ENCODE data around the gene CDC42BPA. TPM values are rescaled to one million over a fixed set of nuclear protein-coding genes. Genes with fewer than 3 reads are reported as not detected.

CDC42BPA gene
- total and polyA plus RNA-seq, 2 of the 8 experiments (the other 6 are each of a cell fraction or from before 2014, with no cell fraction given): 7.1 to 28.5 TPM

GRCh38 chr1:227066999-227067398 is 251.3 kb downstream of the CDC42BPA start:
- Histone ChIP-seq H3K23me2 (ENCODE audit: low read depth, low read length) (no peaks in the 10 kb centered on the region), H3K79me2 (ENCODE audit: control insufficient read depth in 1 of 2, insufficient read depth in 2 of 2, low read length in 2 of 2) (no peaks in the 10 kb centered on the region), H2AFZ (ENCODE audit: low read length) (no peak overlapping the region), H2AK5ac (ENCODE audit: low read depth, low read length) (no peak overlapping the region), H3K27ac (ENCODE audit: low read depth, low read length) (no peak overlapping the region), H2BK15ac (ENCODE audit: low read length) (no peak overlapping the region), H3K4me3 (ENCODE audit: extremely low read depth in 1 of 4, insufficient read depth in 2 of 4, low read depth in 3 of 4, low read length in 4 of 4) (no peak overlapping the region), H2BK120ac (replicated peaks; ENCODE audit: low read depth, low read length) (no peak overlapping the region), H4K20me1 (replicated peaks in 1 of 2; ENCODE audit: control insufficient read depth in 1 of 2, insufficient read depth in 2 of 2, low read length in 2 of 2) (no peaks in the 10 kb centered on the region), H3K36me3 (ENCODE audit: control insufficient read depth in 2 of 4, insufficient read depth in 4 of 4, low read length in 3 of 4) (peaks cover 0 to 11% (median 2%) of the 10 kb centered on the region in 4 experiments; a peak in 3 of 8 replicates), H4K91ac (replicated peaks; ENCODE audit: insufficient read length, low read length) (no peak overlapping the region), H3K4ac (replicated peaks; ENCODE audit: insufficient read length, low read depth, low read length) (no peak overlapping the region), H2BK5ac (ENCODE audit: low read depth, low read length) (no peak overlapping the region), H4K8ac (ENCODE audit: extremely low read depth, insufficient read depth, low read length) (no peak overlapping the region), H4K5ac (ENCODE audit: insufficient read length, low read depth, low read length) (no peak overlapping the region), H3K4me2 (ENCODE audit: insufficient read depth in 1 of 2, low read depth in 2 of 2, low read length in 2 of 2) (no peak overlapping the region), H3K56ac (replicated peaks; ENCODE audit: insufficient read length, low read depth, low read length) (no peak overlapping the region), H3K9me3 (ENCODE audit: insufficient read depth in 2 of 2, low read depth in 1 of 2, low read length in 1 of 2) (no peaks in the 10 kb centered on the region), H3K18ac (ENCODE audit: extremely low read depth, low read length) (no peak overlapping the region), H2BK20ac (ENCODE audit: low read length) (no peak overlapping the region), H3K14ac (ENCODE audit: insufficient read length) (no peak overlapping the region), H3K27me3 (replicated peaks in 1 of 4; ENCODE audit: control insufficient read depth in 3 of 4, extremely low read depth in 1 of 4, insufficient read depth in 3 of 4, low read length in 3 of 4) (no peaks in the 10 kb centered on the region), H3K23ac (ENCODE audit: insufficient read length) (no peak overlapping the region), H3K4me1 (replicated peaks in 1 of 4; ENCODE audit: control insufficient read depth in 3 of 4, insufficient read depth in 4 of 4, low read length in 3 of 4) (no peaks in the 10 kb centered on the region), H3K79me1 (ENCODE audit: low read depth, low read length) (no peaks in the 10 kb centered on the region), H2BK12ac (ENCODE audit: low read depth, low read length) (no peak overlapping the region), H3K9ac (replicated peaks in 1 of 4; ENCODE audit: extremely low read depth in 1 of 4, low read depth in 3 of 4, low read length in 3 of 4) (no peak overlapping the region)
- CTCF ChIA-PET (ENCODE audit: partially characterized antibody): interaction anchor here (0.8 to 1.3 kb wide), 4 partner anchors 32 to 64 kb away, joined by 3 to 5 read pairs (median 3); no protein-coding TSS in a partner anchor
- FAIRE-seq (no peak), DNase-seq (ENCODE audit: low read depth in 1 of 2, low spot score in 2 of 2) (no peak)
- POLR2A ChIA-PET (ENCODE audit: partially characterized antibody): interaction anchor here (1.1 kb wide), 1 partner anchor 10 kb away, joined by 3 read pairs; no protein-coding TSS in a partner anchor
- 90% methylated on average over 1 of the region's 1 CpG; no CpG with 5 or more reads in 1 of the 2 experiments for WGBS, 2 experiments (ENCODE audit: extremely low coverage in 1 of 2, insufficient coverage in 1 of 2, insufficient read length in 1 of 2, insufficient replicate concordance in 2 of 2, low coverage in 1 of 2, low lambda C conversion rate in 2 of 2, missing lambda C conversion rate in 1 of 2)
- no peak for TF ChIP-seq KDM5A (IDR thresholded peaks at IDR 0.05; ENCODE audit: low read length)
- no peak for TF ChIP-seq SP4 (IDR thresholded peaks at IDR 0.05; ENCODE audit: low read length)
- no peak for TF ChIP-seq CBX8 (IDR thresholded peaks at IDR 0.05; ENCODE audit: borderline replicate concordance, low read depth, low read length)
- TF ChIP-seq SIX5 (IDR thresholded peaks at IDR 0.05; ENCODE audit: low read depth, low read length): no peak
- TF ChIP-seq NRF1 (IDR thresholded peaks at IDR 0.05; ENCODE audit: low read depth, low read length): no peak
- TF ChIP-seq USF2 (IDR thresholded peaks at IDR 0.05; ENCODE audit: low read length): no peak
- TF ChIP-seq RBBP5 (IDR thresholded peaks at IDR 0.05; ENCODE audit: borderline replicate concordance, low read depth, low read length): no peak
- no peak for TF ChIP-seq BRCA1 (IDR thresholded peaks at IDR 0.05; ENCODE audit: low read depth, low read length)
- TF ChIP-seq RNF2 (IDR thresholded peaks at IDR 0.05; ENCODE audit: borderline replicate concordance, low read depth, low read length, missing control alignments, poor library complexity, severe bottlenecking): no peak
- TF ChIP-seq GABPA (IDR thresholded peaks at IDR 0.05; ENCODE audit: borderline replicate concordance, insufficient read depth, low read length): no peak
- no peak for TF ChIP-seq POLR2AphosphoS5 (IDR thresholded peaks at IDR 0.05; ENCODE audit: low read depth, low read length)
- no peak for TF ChIP-seq POLR2A (IDR thresholded peaks at IDR 0.05; ENCODE audit: control extremely low read depth in 1 of 2, low read depth in 2 of 2, low read length in 2 of 2)
- TF ChIP-seq JUND (IDR thresholded peaks at IDR 0.05; ENCODE audit: low read length): no peak
- TF ChIP-seq CHD1 (IDR thresholded peaks at IDR 0.05; ENCODE audit: low read depth, low read length): no peak

Data from H1 (cell line).